ENCODE data around the gene RSBN1L. TPM values are rescaled to one million over a fixed set of nuclear protein-coding genes. Genes with fewer than 3 reads are reported as not detected.

Gene RSBN1L
- total RNA-seq, 2 donors from 2014 or later, result 20.1 to 25.5 TPM

DNA sequence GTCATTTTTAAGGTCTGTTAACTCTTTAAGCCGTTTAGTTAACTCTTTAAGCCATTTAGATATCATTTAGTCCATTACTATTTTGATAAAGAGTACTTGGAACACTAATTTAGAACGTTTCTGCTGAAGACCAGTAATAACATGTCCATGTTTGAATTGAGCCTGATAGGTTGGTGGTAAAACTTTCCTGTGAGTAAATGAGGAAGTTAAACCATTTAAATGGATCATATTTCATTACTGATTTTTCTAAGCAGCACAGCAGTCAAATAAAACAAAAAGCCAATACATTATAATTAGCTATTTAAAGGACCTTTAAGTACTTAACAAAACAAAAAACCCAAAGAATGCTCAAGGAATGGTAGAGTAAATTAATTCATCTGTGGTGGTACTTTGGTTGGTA, 131.7 kb downstream of the RSBN1L start:
- TF ChIP-seq, protein P1, sequence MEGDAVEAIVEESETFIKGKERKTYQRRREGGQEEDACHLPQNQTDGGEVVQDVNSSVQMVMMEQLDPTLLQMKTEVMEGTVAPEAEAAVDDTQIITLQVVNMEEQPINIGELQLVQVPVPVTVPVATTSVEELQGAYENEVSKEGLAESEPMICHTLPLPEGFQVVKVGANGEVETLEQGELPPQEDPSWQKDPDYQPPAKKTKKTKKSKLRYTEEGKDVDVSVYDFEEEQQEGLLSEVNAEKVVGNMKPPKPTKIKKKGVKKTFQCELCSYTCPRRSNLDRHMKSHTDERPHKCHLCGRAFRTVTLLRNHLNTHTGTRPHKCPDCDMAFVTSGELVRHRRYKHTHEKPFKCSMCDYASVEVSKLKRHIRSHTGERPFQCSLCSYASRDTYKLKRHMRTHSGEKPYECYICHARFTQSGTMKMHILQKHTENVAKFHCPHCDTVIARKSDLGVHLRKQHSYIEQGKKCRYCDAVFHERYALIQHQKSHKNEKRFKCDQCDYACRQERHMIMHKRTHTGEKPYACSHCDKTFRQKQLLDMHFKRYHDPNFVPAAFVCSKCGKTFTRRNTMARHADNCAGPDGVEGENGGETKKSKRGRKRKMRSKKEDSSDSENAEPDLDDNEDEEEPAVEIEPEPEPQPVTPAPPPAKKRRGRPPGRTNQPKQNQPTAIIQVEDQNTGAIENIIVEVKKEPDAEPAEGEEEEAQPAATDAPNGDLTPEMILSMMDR (IDR thresholded peaks at IDR 0.05), result no peak

GRCh38 chr7:77830649-77831355, 134.5 kb downstream of the RSBN1L start:
- Histone ChIP-seq H3K36me3 (no peaks in the 10 kb centered on the region), H3K9ac (ENCODE audit: low read depth in 2 of 2, low read length in 2 of 2) (no peak overlapping the region), H3K4me3 (no peak overlapping the region), H3K27ac (no peak overlapping the region), H3K9me3 (no peaks in the 10 kb centered on the region), H3K4me1 (no peaks in the 10 kb centered on the region), H3K27me3 (no peaks in the 10 kb centered on the region)
- intact Hi-C loops (cut with DNase I), result no loop called here
- DNase-seq, result no peak
- TF ChIP-seq, protein P1 (IDR thresholded peaks at IDR 0.05), result no peak

More for the DNA sequence above, 131.7 kb downstream of the RSBN1L start:
- no peak overlapping the region for H3K9ac ChIP-seq (ENCODE audit: low read depth in 2 of 2, low read length in 2 of 2)
- no peaks in the 10 kb centered on the region for H3K27me3 ChIP-seq
- intact Hi-C loops (cut with DNase I), result no loop called here
- no peak for DNase-seq
- H3K36me3 ChIP-seq, result no peaks in the 10 kb centered on the region
- H3K4me3 ChIP-seq, result no peak overlapping the region
- no peaks in the 10 kb centered on the region for H3K4me1 ChIP-seq
- no peak overlapping the region for H3K27ac ChIP-seq
- H3K9me3 ChIP-seq, result no peaks in the 10 kb centered on the region

DNA sequence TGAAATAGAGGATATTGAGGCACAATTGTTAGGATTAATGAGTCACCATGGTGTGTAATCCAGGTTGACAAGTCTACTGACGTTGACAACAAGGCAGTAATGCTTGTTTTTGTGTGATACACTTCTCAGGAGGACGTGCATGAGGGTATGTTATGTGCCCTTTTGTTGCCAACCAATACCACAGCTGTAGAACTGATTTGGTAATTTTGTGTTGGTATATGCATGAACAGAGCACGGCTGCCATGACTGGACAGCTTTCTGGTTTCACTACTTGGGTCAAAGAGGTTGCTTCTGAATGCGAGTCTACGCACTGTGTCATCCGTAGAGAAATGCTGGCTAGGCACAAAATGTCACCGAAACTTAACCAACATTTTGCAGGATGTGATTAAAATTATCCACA, 135.2 kb downstream of the RSBN1L start:
- H3K9ac ChIP-seq (ENCODE audit: low read depth in 2 of 2, low read length in 2 of 2), result no peak overlapping the region
- no peaks in the 10 kb centered on the region for H3K27me3 ChIP-seq
- H3K4me3 ChIP-seq, result no peak overlapping the region
- no peak for DNase-seq
- no peak overlapping the region for H3K27ac ChIP-seq
- TF ChIP-seq, protein P1 (IDR thresholded peaks at IDR 0.05), result no peak
- no peaks in the 10 kb centered on the region for H3K9me3 ChIP-seq
- no peaks in the 10 kb centered on the region for H3K4me1 ChIP-seq
- H3K36me3 ChIP-seq, result no peaks in the 10 kb centered on the region
- intact Hi-C loops (cut with DNase I), result no loop called here

GRCh38 chr7:77831953-77832352, 135.7 kb downstream of the RSBN1L start:
- DNase-seq, result no peak
- TF ChIP-seq, protein P1 (IDR thresholded peaks at IDR 0.05), result no peak
- Histone ChIP-seq H3K27me3 (no peaks in the 10 kb centered on the region), H3K27ac (no peak overlapping the region), H3K4me1 (no peaks in the 10 kb centered on the region), H3K9ac (ENCODE audit: low read depth in 2 of 2, low read length in 2 of 2) (no peak overlapping the region), H3K9me3 (no peaks in the 10 kb centered on the region), H3K4me3 (no peak overlapping the region), H3K36me3 (no peaks in the 10 kb centered on the region)
- intact Hi-C loops (cut with DNase I), result no loop called here

Other genes starting within 250 kb of the RSBN1L start
- gene PTPN12, start 159.2 kb upstream of the RSBN1L start, total RNA-seq, result 10 to 100 TPM; 34.0 to 51.3 TPM
- 10 to 100 TPM; 12.6 to 19.8 TPM for gene TMEM60, start 102.0 kb downstream of the RSBN1L start, total RNA-seq
- gene PHTF2, start 102.3 kb downstream of the RSBN1L start, total RNA-seq, result 10 to 100 TPM in 1 of 2 donors, 1 to 10 TPM in 1; 9.7 to 13.9 TPM